ENCODE data around the gene ZNF516.

ZNF516 gene

GRCh38 chr18:76412818-76413565, 82.0 kb downstream of the ZNF516 start:
- DNase-seq, result no peak

- DNase-seq, result no peak
These were observed 82.8 kb downstream of the ZNF516 start for GRCh38 chr18:76412010-76412817.

- DNase-seq, result no peak
These were observed 84.2 kb downstream of the ZNF516 start for GRCh38 chr18:76410660-76411417.

- no peak for DNase-seq
These were observed 85.0 kb downstream of the ZNF516 start for GRCh38 chr18:76410033-76410432.

- no peak for DNase-seq
These were observed 86.5 kb downstream of the ZNF516 start for GRCh38 chr18:76408480-76409067.

GRCh38 chr18:76407681-76408080, 87.4 kb downstream of the ZNF516 start:
- DNase-seq, result no peak

GRCh38 chr18:76406791-76407190, 88.3 kb downstream of the ZNF516 start:
- DNase-seq, result no peak

- DNase-seq, result no peak
These were observed 89.2 kb downstream of the ZNF516 start for GRCh38 chr18:76405681-76406356.

GRCh38 chr18:76405280-76405679, 89.8 kb downstream of the ZNF516 start:
- no peak for DNase-seq

GRCh38 chr18:76404345-76404831, 90.7 kb downstream of the ZNF516 start:
- no peak for DNase-seq

GRCh38 chr18:76402026-76402990, 92.7 kb downstream of the ZNF516 start:
- no peak for DNase-seq

- no peak for DNase-seq
These were observed 93.5 kb downstream of the ZNF516 start for GRCh38 chr18:76401498-76401897.

- DNase-seq, result no peak
These were observed 95.2 kb downstream of the ZNF516 start for GRCh38 chr18:76399613-76400391.

GRCh38 chr18:76398896-76399612, 96.0 kb downstream of the ZNF516 start:
- peak; percentile 66 to 74 for DNase-seq

GRCh38 chr18:76398295-76398694, 96.7 kb downstream of the ZNF516 start:
- DNase-seq, result no peak

GRCh38 chr18:76397631-76398030, 97.4 kb downstream of the ZNF516 start:
- no peak for DNase-seq

GRCh38 chr18:76396792-76397191, 98.2 kb downstream of the ZNF516 start:
- no peak for DNase-seq

- DNase-seq, result no peak
These were observed 99.4 kb downstream of the ZNF516 start for GRCh38 chr18:76395609-76396008.

- no peak for DNase-seq
These were observed 100.1 kb downstream of the ZNF516 start for GRCh38 chr18:76394780-76395476.
